ENCODE data around the gene CLDN22.

DNA sequence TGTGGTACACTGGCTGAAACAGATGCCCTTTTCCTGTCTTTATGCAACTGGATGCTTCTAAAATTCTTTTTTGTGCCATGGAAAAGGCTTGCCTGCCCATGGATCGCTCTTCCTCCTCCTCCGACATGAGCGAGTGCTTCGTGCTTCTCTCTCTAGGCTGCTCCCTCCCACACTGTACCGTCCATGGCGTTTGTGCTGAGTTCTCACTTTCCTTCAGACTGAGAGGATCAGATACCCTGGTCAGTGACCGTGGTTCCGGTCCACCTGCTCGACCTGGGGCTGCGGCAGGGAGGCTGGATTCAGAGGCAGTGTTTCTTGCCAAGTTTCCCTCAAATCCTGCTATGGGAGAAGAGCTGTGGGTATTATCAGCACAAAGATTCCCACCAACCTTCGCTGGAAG is 12.4 kb upstream of the CLDN22 start:
- TF ChIP-seq POLR2AphosphoS5 (IDR thresholded peaks at IDR 0.05; ENCODE audit: low read depth, low read length), result no peak
- TF ChIP-seq CTCF (IDR thresholded peaks at IDR 0.05 in 2 of 3, conservative IDR thresholded peaks at IDR 0.05 in 1 of 3; ENCODE audit: borderline replicate concordance in 1 of 3, insufficient read depth in 1 of 3, low read depth in 2 of 3, low read length in 2 of 3), result no peak
- TF ChIP-seq POLR2A (IDR thresholded peaks at IDR 0.05; ENCODE audit: borderline replicate concordance, extremely low read depth, insufficient read depth, insufficient read length), result no peak
- TF ChIP-seq EZH2phosphoT487 (IDR thresholded peaks at IDR 0.05; ENCODE audit: borderline replicate concordance), result no peak
- TF ChIP-seq ATF3 (IDR thresholded peaks at IDR 0.05), result no peak
